WI38 (cell line): ENCODE measurements around the gene USP2.

ENCODE experiments used
- H3K4me3 ChIP-seq: 2 replicates; pipeline ENCODE4 v1.5.1; 2011; ENCODE audit warnings: low read depth, mild to moderate bottlenecking, control low read depth, low read length
- TF ChIP-seq, protein P1 (sequence below): IDR thresholded peaks from 2 replicates; pipeline ENCODE4 v1.5.1; 2012; ENCODE audit warnings: low read depth, mild to moderate bottlenecking, control low read depth, low read length

USP2 gene

GRCh38 chr11:119366690-119367620, 14.5 kb downstream of the USP2 start:
- TF ChIP-seq, protein P1, sequence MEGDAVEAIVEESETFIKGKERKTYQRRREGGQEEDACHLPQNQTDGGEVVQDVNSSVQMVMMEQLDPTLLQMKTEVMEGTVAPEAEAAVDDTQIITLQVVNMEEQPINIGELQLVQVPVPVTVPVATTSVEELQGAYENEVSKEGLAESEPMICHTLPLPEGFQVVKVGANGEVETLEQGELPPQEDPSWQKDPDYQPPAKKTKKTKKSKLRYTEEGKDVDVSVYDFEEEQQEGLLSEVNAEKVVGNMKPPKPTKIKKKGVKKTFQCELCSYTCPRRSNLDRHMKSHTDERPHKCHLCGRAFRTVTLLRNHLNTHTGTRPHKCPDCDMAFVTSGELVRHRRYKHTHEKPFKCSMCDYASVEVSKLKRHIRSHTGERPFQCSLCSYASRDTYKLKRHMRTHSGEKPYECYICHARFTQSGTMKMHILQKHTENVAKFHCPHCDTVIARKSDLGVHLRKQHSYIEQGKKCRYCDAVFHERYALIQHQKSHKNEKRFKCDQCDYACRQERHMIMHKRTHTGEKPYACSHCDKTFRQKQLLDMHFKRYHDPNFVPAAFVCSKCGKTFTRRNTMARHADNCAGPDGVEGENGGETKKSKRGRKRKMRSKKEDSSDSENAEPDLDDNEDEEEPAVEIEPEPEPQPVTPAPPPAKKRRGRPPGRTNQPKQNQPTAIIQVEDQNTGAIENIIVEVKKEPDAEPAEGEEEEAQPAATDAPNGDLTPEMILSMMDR = no peak
- no peak overlapping the region for H3K4me3 ChIP-seq

DNA sequence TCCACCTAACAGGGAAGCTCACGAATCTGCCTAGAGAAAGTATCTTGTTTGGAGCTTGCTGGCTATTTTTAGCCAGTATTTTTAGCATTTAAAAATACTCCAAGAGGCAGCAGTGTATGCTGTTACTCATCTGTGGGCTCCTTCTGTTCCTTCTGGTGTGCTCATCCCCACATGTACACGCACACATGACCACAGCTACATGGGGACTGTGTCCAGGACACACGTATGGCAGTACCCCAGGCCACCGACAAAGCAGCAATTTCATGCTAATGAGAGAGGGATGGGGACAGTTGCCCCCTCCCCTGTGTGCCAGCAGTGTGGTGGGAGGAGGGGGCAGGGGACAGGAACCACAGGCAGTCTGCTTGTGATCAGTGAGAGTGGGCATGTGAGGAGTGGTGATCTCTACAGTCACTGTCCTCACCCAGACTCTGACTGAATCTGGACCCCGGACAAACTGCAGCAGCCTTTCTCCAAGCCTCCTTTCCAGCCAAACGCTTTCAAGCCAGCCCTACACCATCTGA, 16.4 kb downstream of the USP2 start:
- TF ChIP-seq, protein P1 = no peak
- no peak overlapping the region for H3K4me3 ChIP-seq

DNA sequence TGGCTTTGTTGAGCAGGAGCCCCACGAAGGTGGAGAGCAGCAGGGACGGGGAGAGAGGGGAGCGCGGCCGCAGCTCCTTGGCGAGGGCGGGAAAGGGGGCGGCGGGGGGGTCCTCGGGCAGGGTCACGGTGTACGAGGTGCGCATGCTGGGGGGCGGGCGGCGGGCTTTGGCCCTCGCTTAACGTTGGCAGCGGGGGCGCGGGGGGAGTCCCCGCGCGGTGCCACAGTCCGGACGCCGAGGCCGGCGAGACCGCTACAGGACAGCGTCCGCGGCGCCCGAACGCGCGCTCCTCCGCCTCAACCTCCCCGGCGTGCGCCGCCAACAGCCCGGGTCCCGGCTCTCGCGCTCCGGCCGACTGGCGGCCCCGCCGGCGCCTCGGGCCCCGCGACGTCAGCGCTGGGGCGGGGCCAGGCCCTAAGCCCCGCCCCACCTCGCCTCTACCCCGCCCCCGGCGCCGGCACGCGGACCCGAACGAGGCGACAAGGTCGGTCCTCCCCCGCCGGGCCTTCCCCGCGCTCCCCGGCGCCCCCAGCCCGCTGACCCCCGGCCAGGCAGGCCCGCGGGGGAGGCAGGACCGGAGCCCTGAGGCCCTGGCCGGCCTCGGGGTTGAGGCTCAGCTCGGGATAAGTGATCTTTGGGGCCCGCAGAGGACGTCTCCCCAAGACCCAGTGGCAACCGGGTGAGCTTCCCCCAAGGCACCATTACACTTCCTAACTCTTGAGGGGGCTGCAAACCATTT, 17.5 kb downstream of the USP2 start:
- peak overlapping the region; percentile 34; the same call in 1 of the 2 replicates for H3K4me3 ChIP-seq
- TF ChIP-seq, protein P1 = no peak

DNA sequence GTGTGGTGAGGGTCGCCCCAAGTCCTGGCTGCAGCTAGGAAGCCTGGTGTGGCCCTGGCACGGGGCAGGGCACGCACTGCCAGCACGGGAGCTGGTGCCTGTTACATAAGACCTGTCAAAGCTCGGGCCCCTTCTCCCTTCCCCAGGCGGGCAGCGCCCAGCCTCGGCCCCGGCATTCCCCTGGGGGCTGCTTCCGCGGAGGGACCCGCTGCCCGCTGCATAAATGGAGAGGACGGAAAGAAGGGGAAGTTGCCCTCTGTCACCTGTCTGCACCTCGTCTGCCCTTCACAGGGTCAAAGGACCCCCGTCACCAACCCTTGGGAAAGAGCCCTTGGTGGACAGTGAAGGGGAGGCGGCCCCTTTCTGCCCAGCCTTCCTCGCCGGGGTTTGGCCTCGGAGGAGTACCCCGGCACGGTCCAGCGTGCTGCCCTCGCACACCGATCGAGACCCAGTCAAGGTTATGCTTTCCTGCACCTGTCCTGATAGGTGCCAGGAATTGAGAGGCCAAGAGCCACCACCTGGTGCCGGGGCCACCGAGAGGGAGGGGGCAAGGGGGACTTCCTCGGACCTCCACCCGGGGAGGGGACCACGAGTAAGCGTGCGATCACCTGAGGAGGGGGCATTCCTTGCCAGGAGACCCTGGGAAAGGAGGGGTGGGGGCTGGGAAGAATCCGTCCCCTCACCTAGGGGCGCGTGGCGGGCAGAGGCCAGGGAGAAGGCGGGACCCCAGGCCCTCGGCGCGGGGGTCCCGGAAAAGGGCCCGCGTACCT, 18.2 kb downstream of the USP2 start:
- TF ChIP-seq, protein P1 = no peak
- no peak overlapping the region for H3K4me3 ChIP-seq

DNA sequence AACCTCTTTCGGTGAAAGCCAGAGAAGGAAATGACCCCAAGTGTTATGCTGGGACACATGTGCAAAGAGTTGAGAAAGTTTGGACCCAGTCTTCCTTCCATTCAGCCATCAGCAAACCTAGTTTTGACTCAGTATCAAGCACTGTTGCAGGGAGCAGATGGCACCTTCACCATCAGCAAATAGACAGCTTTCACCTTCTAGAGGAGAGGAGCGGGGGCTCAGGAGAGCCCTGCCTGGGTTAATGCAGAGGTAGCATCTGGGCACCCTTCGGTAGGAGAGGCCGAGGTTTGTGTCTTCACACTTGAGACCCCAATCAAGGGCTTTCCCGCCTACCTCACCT, 18.8 kb downstream of the USP2 start:
- H3K4me3 ChIP-seq = no peak overlapping the region
- TF ChIP-seq, protein P1 = no peak

GRCh38 chr11:119361941-119362725, 19.4 kb downstream of the USP2 start:
- TF ChIP-seq, protein P1 = no peak
- H3K4me3 ChIP-seq = no peak overlapping the region
